ENCODE results near the gene TMEM59L.

The TMEM59L gene

GRCh38 chr19:18620902-18621301 is 8.2 kb downstream of the TMEM59L start:
- H3K36me3 ChIP-seq (ENCODE audit: control insufficient read depth in 2 of 2, insufficient read depth in 1 of 2, low read length in 2 of 2), result no peaks in the 10 kb centered on the region
- H3K9me3 ChIP-seq (ENCODE audit: control insufficient read depth, insufficient read depth, low read depth, low read length), result no peaks in the 10 kb centered on the region
- no peaks in the 10 kb centered on the region for H3K4me1 ChIP-seq (ENCODE audit: control insufficient read depth, insufficient read depth, low read length)
- no peak overlapping the region for H3K4me3 ChIP-seq (ENCODE audit: low read depth, low read length)
- TF ChIP-seq ZNF529 (tag by site-specific recombination; IDR thresholded peaks at IDR 0.05; ENCODE audit: insufficient replicate concordance), result no peak
- no peak for TF ChIP-seq ZBTB44 (tag by site-specific recombination; IDR thresholded peaks at IDR 0.05)
- no peak for TF ChIP-seq ZNF624 (tag by site-specific recombination; IDR thresholded peaks at IDR 0.05)
- no peak for TF ChIP-seq ZNF777 (tag by site-specific recombination; IDR thresholded peaks at IDR 0.05; ENCODE audit: borderline replicate concordance)
- TF ChIP-seq HOXD13 (CRISPR knock-in tag; IDR thresholded peaks at IDR 0.05; ENCODE audit: borderline replicate concordance), result no peak
- TF ChIP-seq ZNF16 (tag by site-specific recombination; IDR thresholded peaks at IDR 0.05; ENCODE audit: low read depth), result no peak
- no peak for TF ChIP-seq ZNF239 (tag by site-specific recombination; IDR thresholded peaks at IDR 0.05)
- no peak for TF ChIP-seq ZNF174 (tag by site-specific recombination; IDR thresholded peaks at IDR 0.05)
- TF ChIP-seq SP3 (tag by site-specific recombination; IDR thresholded peaks at IDR 0.05), result no peak
- TF ChIP-seq SCRT1 (tag by site-specific recombination; IDR thresholded peaks at IDR 0.05; ENCODE audit: borderline replicate concordance), result no peak
- TF ChIP-seq INSM2 (tag by site-specific recombination; IDR thresholded peaks at IDR 0.05), result no peak
- no peak for TF ChIP-seq ZEB2 (tag by site-specific recombination; IDR thresholded peaks at IDR 0.05)
- no peak for TF ChIP-seq ZNF518A (tag by site-specific recombination; conservative IDR thresholded peaks at IDR 0.05; ENCODE audit: low read depth)
- TF ChIP-seq KLF9 (tag by site-specific recombination; IDR thresholded peaks at IDR 0.05; ENCODE audit: low read depth), result no peak
- TF ChIP-seq ZNF837 (tag by site-specific recombination; IDR thresholded peaks at IDR 0.05), result no peak
- ChIA-PET CTCF (interaction anchor here (0.7 to 1.3 kb wide), 3 partner anchors 151 to 221 kb away, joined by 3 to 4 read pairs (median 3); no protein-coding TSS in a partner anchor), POLR2A (interaction anchor here (0.6 to 1.5 kb wide), 3 partner anchors 8 to 146 kb away, joined by 3 to 5 read pairs (median 3); partner anchors contain the start of gene TMEM59L)
- H3K27ac ChIP-seq (ENCODE audit: extremely low read depth, low read depth, low read length), result no peak overlapping the region

GRCh38 chr19:18626906-18627305 is 14.2 kb downstream of the TMEM59L start:
- H3K9me3 ChIP-seq (ENCODE audit: control insufficient read depth, insufficient read depth, low read depth, low read length), result no peaks in the 10 kb centered on the region
- H3K36me3 ChIP-seq (ENCODE audit: control insufficient read depth in 2 of 2, insufficient read depth in 1 of 2, low read length in 2 of 2), result no peaks in the 10 kb centered on the region
- no peak overlapping the region for H3K4me3 ChIP-seq (ENCODE audit: low read depth, low read length)
- H3K27ac ChIP-seq (ENCODE audit: extremely low read depth, low read depth, low read length), result no peak overlapping the region
- CTCF ChIA-PET, result no interaction called here
- POLR2A ChIA-PET, result interaction anchor here (0.6 kb wide), 1 partner anchor 12 kb away, joined by 5 read pairs; no protein-coding TSS in a partner anchor
- no peaks in the 10 kb centered on the region for H3K4me1 ChIP-seq (ENCODE audit: control insufficient read depth, insufficient read depth, low read length)
- TF ChIP-seq ZNF510 (tag by site-specific recombination; IDR thresholded peaks at IDR 0.05; ENCODE audit: insufficient replicate concordance) (no peak), ZNF362 (tag by site-specific recombination; IDR thresholded peaks at IDR 0.05) (no peak), ZNF664 (tag by site-specific recombination; IDR thresholded peaks at IDR 0.05) (no peak), INSM2 (tag by site-specific recombination; IDR thresholded peaks at IDR 0.05) (no peak), ZBTB10 (tag by site-specific recombination; IDR thresholded peaks at IDR 0.05) (no peak), YY1 (tag by site-specific recombination; IDR thresholded peaks at IDR 0.05) (no peak), ZNF266 (tag by site-specific recombination; IDR thresholded peaks at IDR 0.05; ENCODE audit: low read depth) (no peak)
